ENCODE measurements around the gene SCAMP4.

SCAMP4 gene

GRCh38 chr19:1914826-1915341 lies 9.7 kb downstream of the SCAMP4 start:
- DNase-seq: no peak

- no peak for DNase-seq
Observed at GRCh38 chr19:1917146-1917545, 11.9 kb downstream of the SCAMP4 start.

- DNase-seq: no peak
Observed at GRCh38 chr19:1917926-1918325, 12.7 kb downstream of the SCAMP4 start.

GRCh38 chr19:1918975-1919374 lies 13.8 kb downstream of the SCAMP4 start:
- DNase-seq: no peak

- DNase-seq: no peak
Observed at GRCh38 chr19:1920644-1921043, 15.4 kb downstream of the SCAMP4 start.

GRCh38 chr19:1921326-1921725 lies 16.1 kb downstream of the SCAMP4 start:
- no peak for DNase-seq

GRCh38 chr19:1921825-1922224 lies 16.6 kb downstream of the SCAMP4 start:
- DNase-seq: no peak

- DNase-seq: no peak
Observed at GRCh38 chr19:1922803-1923202, 17.6 kb downstream of the SCAMP4 start.

- DNase-seq: no peak
Observed at GRCh38 chr19:1923319-1923718, 18.1 kb downstream of the SCAMP4 start.

GRCh38 chr19:1924320-1924961 lies 19.2 kb downstream of the SCAMP4 start:
- no peak for DNase-seq

GRCh38 chr19:1925544-1925943 lies 20.3 kb downstream of the SCAMP4 start:
- DNase-seq: no peak

- DNase-seq: peak; percentile 71
Observed at GRCh38 chr19:1929021-1929742, 24.0 kb downstream of the SCAMP4 start.

GRCh38 chr19:1931445-1931844 lies 26.2 kb downstream of the SCAMP4 start:
- no peak for DNase-seq

GRCh38 chr19:1932395-1932794 lies 27.2 kb downstream of the SCAMP4 start:
- no peak for DNase-seq

GRCh38 chr19:1933244-1933643 lies 28.0 kb downstream of the SCAMP4 start:
- no peak for DNase-seq

GRCh38 chr19:1933942-1934341 lies 28.7 kb downstream of the SCAMP4 start:
- no peak for DNase-seq

- no peak for DNase-seq
Observed at GRCh38 chr19:1935484-1936208, 30.4 kb downstream of the SCAMP4 start.

- no peak for DNase-seq
Observed at GRCh38 chr19:1936430-1936829, 31.2 kb downstream of the SCAMP4 start.

- no peak for DNase-seq
Observed at GRCh38 chr19:1936916-1937610, 31.9 kb downstream of the SCAMP4 start.

GRCh38 chr19:1938071-1938470 lies 32.9 kb downstream of the SCAMP4 start:
- DNase-seq: no peak

GRCh38 chr19:1941146-1942077 lies 36.2 kb downstream of the SCAMP4 start, which contains the start of gene CSNK1G2:
TSS of gene CSNK1G2 (plus strand) at chr19:1941172. CDS start at chr19:1969773, 28,601 bp downstream.
- DNase-seq: no peak
